GM18519 (cell line): ENCODE measurements around the gene PLXDC1.

Source experiments
- ATAC-seq: cut with Tn5 transposase; IDR thresholded peaks from one replicate; pipeline ENCODE4 v1.9.1; 2021; ENCODE audit warnings: mild to moderate bottlenecking, moderate library complexity; ENCODE audit not compliant: unreplicated experiment, low FRiP score

The PLXDC1 gene

GRCh38 chr17:39151150-39151942, at the start of gene PLXDC1:
PLXDC1 (minus strand) TSS chr17:39151637; CDS start chr17:39151437, 200 bp downstream.
- ATAC-seq = no peak

- no peak for ATAC-seq
Observed at GRCh38 chr17:39200957-39201510, 49.6 kb upstream of the PLXDC1 start.

DNA sequence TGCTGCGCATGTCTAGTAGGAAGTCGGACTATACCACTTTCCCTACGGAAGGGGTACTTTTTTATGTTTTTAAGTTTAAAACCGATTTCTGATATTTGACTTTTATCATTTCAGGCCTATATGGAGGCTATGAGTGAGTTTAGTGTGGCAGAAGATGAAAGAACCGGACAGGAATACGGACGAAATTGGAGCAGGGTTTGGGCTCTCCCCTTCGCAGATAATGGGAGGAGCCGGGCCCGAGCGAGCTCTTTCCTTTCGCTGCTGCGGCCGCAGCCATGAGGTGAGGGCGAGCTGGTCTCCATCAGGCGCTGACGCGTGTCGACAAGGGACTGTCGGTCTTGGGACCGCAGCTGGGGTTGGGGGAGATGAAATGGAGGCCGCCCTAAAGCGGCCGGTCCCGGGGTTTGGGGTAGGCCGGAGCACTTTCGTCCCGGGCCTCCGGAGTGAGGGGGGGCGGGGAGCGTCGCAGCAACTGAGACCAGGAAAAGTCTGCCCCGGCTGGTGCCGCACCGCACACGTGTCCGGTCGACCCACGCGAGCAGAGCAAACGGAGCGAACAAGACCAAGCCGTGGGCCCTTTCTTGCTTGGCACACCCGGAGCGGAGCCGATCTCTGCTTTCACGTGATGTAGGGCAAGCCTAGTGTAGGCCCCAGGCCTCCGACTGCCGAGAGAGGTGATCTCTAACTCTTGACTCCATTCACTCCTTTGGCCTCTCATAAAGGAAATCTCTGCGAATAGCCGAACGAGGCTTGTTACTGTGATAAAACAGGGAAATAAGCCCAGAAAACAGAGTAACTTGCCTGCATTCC, 48.8 kb upstream of the PLXDC1 start, which contains the start of gene RPL19:
Gene RPL19, plus strand, starts transcription at position 214 of the 810 bp plus-strand sequence. Its CDS starts 62 bp downstream, at position 276.
- peak; percentile 30 for ATAC-seq

DNA sequence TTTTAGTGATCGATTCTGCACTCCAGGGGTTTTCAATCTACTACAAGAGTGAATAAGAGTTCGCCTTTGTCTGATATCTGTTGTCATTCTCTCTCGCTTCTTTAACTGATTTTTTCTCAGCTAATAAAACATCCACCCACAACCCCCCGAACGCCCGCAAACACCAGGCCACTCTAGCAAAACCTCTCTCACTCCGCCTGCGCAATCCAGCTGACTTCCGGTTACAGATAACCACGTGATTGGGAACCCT, 48.3 kb upstream of the PLXDC1 start:
- peak; percentile 36 for ATAC-seq

DNA sequence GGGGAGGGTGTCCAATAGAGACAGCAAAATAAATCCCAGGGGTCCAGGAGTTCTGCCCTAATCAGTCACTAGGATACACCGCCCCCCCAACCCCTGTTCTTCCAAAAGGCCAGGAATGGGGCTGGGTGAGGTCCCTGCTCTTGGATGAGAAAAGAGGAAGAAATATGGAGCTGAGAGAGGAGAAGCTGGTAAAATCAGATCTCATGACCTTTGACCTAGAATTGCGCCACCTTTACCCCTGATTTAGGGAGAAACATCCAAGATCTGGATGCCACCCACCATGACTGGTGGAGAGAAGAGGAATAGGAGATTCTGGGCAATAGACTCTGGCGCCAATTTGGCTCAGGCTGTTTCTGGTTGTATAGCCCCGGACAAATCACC, 46.7 kb upstream of the PLXDC1 start:
- ATAC-seq = no peak

DNA sequence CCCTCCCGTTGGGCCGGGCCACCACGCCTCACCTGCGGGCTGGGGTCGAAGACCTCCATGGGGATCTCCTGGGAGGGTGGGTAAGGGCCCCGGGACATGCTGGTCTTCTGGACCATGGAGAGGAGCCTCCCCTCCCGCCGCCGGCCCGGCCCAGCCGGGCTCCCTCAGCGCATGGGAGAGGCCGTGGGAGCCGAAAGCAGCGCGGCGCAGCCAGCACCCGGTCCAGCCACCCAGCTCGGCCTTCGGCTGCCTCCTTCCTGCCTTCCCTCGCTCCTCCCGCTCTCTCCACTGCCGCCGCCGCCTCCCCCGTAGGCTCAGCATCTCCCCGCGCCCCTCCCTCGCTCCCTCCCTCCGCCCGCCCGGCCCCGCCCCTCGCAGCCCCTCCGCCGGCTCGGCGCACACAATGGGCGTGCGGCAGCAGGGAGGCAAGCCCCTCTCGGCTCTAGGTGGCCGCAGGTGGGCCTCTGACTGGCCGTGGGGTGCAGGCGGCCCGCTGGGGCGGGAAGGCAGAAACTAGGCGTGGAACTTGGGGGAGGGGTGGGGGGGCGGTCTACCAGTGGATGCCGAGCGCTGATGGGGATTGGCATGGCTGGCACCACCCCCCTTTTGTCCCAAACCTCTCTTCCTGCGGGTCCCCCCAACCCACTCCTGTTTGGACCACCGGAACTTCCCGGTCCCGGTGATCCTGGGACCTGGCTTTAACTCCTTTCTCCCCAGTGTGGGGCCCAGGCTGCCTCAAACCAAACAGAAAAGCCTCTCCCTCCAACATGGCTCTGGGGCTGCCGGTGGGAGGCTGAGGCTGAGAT, 46.1 kb upstream of the PLXDC1 start, which contains the start of gene CACNB1:
Gene CACNB1, minus strand, starts transcription at position 290 of the 806 bp plus-strand sequence. Its CDS starts 174 bp downstream, at position 116.
- no peak for ATAC-seq

- ATAC-seq = no peak
Observed at GRCh38 chr17:39196808-39197291, 45.4 kb upstream of the PLXDC1 start.

GRCh38 chr17:39196241-39196807, 44.9 kb upstream of the PLXDC1 start:
- no peak for ATAC-seq

DNA sequence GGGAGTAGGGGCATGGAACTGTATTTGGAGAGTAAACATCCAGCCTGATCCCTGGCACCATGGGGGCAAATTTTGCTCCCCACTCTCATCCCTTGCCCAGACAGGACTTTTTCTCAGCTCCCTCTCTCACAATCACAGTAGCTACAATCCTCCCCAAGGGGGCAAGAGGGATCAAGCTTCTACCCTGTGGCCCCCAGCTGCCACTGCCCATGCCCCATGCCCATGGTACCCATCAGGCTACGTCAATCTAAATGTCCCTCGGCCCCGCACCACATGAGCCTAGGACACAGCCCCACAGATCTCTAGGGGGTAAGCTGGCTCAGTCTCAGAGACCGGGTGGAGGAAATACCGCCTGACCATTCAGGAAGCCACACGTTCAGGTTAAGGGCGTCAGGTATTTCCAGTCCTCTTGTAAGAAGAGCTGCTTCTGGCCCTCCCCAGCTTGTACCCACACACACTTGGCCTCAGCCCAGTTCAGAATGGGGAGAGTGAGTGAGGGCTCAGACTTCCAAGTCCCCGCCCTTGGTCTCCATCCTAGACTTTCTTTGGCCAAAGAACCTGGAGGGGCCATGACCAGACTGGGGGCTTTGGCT, 44.2 kb upstream of the PLXDC1 start:
- ATAC-seq = no peak

GRCh38 chr17:39194985-39195524, 43.6 kb upstream of the PLXDC1 start:
- ATAC-seq = no peak

DNA sequence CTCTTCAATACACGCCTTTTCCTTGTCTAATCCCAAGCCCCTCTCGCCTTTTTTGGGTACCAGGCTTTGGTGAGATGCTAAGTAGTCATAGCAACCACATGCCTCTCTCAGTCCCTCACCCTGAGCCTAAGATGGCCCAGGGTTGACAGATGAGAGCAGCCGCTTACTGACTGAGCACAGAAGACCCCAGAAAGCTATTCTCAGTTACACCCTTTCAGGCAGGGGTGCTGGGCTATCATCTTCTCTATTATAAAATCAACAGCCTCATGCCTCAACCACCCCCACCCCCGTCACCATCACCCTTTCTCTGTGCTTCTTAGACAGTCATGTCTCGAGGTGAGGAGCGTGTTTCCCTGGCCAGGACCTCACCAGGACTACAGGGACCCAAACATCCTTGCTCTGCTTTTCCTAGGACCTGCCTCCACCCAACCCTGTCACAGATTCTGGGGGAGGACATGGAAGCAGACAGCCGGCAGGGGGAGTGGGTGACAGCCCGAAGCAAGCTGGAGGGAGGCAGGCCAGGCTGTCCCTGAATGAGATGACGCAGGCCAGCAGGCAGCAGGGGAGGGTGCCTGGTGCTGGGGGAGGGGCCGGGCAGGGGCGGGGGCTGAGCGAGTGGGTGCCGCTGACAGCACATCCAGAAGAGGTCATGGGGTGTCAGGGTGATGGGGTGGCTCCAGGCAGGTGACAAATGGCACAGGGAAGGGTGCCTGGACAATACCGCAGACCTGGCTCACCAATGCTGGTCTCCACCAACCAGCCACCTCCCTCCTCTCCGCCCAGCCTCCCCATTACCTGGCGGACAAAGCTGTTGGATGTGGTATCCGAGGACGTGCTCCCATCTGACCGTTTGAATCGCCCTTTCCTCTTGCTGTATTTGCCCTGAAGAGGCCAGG, 42.9 kb upstream of the PLXDC1 start:
- ATAC-seq = no peak

DNA sequence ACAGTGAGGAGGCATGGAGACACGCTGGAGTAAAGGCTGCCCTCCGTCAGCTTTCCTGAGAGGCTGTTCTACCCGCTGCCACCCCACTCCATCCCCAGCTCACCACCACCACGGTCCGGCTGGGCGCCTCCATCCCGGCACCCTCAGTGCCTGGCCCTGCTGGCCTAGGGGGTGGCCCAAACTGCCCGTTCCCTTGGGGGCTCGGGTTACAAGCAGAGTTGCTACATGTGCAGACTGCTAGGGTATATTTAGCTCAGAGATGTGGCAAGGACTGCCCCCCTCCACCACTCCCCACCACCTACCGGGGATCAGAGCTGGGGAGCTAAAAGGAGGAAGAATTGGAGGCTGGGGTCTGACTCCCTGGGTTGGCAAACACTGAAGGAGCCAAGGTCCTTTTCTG, 41.9 kb upstream of the PLXDC1 start:
- no peak for ATAC-seq

DNA sequence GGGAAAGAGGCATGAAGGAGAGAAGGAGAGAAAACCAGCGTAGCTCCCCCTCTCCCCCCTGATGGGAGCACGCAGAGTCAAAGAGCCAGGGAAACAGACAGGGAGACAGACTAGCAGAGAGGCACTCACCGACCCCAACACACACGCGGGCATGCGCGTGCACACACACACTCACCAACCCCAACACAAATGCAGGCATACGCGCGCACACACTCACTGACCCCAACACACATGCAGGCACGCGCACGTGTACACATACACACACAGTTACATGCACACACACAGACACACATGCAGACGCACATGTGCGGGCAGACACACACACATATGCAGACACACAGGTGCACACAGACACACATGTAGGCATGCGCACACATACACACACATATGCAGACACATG, 41.5 kb upstream of the PLXDC1 start:
- no peak for ATAC-seq

GRCh38 chr17:39191750-39192510, 40.5 kb upstream of the PLXDC1 start:
- no peak for ATAC-seq

- ATAC-seq = no peak
Observed at GRCh38 chr17:39187152-39187830, 35.9 kb upstream of the PLXDC1 start.

DNA sequence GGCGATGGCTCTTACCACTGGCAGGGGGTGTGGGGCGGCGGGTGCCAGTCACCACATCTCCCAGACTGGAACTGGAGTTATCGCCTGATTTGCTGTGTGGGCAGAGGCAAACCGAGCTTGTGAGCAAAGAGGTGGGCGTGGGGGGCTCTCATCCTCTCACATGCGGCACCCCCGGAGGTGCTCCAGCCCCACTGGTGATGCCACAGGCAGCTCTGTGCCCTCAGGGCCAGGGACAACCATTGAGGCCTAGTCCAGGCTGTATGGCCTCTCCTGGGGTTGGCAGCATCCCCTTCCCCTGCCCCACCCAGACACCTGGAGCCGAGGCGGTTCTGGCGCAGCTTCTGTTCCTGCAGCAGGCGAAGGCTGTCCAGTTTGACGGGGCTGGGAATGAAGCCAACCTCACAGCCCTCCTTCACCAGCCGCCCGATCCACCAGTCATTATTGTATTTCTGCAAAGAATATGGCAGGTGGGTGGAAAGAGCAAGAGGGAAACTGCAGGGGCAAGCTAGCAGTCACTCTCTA, 35.1 kb upstream of the PLXDC1 start:
- no peak for ATAC-seq

GRCh38 chr17:39183720-39184119, 32.3 kb upstream of the PLXDC1 start:
- ATAC-seq = no peak
